Astrocyte (in vitro differentiated cells and primary cell): ENCODE measurements around the gene PSORS1C1.

Source experiments
- EZH2 ChIP-seq: IDR thresholded peaks from 2 replicates; pipeline ENCODE4 v1.6.1; 2012; ENCODE audit warnings: mild to moderate bottlenecking, low read length, inconsistent platforms; ENCODE audit not compliant: insufficient read depth
- TF ChIP-seq, protein P1 (sequence below): IDR thresholded peaks from 2 replicates; pipeline ENCODE4 v1.5.1; 2011; ENCODE audit warnings: low read depth, mild to moderate bottlenecking, inconsistent platforms, low read length, moderate library complexity; ENCODE audit not compliant: insufficient read depth

DNA sequence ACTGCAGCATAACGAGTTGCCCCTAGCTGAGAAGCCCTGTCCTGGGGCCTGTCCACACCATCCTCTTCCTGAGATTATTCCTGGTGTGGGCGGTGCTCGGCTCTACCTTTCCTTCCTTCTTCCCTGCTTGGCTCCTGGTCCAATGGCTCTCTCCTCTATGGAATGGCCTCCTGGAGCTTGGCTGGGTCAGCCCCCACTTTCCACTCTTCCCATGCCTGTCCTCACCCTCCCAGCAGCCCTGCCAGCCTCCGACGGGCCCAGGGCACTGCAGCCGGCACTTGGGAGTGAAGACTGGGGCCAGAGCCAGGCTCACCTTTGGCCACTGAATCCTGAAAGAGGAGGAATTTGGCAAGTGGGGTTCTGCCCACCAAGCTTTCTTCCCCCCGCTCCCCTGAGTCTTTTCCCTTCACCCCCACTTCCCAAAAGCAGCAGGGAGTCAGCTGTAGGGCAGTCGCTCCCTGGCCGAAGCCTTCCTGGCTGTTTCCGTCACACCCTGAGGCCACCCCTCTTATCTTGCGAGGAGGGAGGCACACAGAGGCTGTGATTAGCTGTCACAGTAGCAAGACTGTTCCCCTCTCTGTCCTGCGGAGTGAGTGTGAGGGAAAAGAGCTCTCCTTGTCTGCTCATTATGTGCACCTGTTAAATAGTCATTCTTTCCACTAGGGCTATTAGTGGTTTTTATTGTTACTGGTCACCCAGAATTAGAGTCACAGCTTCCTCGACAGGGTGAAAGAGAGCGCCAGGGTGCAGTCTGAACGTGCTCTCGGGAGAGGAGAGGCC is 12.0 kb downstream of the PSORS1C1 start:
- TF ChIP-seq, protein P1, sequence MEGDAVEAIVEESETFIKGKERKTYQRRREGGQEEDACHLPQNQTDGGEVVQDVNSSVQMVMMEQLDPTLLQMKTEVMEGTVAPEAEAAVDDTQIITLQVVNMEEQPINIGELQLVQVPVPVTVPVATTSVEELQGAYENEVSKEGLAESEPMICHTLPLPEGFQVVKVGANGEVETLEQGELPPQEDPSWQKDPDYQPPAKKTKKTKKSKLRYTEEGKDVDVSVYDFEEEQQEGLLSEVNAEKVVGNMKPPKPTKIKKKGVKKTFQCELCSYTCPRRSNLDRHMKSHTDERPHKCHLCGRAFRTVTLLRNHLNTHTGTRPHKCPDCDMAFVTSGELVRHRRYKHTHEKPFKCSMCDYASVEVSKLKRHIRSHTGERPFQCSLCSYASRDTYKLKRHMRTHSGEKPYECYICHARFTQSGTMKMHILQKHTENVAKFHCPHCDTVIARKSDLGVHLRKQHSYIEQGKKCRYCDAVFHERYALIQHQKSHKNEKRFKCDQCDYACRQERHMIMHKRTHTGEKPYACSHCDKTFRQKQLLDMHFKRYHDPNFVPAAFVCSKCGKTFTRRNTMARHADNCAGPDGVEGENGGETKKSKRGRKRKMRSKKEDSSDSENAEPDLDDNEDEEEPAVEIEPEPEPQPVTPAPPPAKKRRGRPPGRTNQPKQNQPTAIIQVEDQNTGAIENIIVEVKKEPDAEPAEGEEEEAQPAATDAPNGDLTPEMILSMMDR, result no peak
- no peak for TF ChIP-seq EZH2
